ENCODE data around the gene ADGRG3. TPM values are rescaled to one million over a fixed set of nuclear protein-coding genes. Genes with fewer than 3 reads are reported as not detected.

ADGRG3 gene
- total RNA-seq, 1 donor from 2014 or later: not detected

- Mint-ChIP-seq H3K27me3 (ENCODE audit: insufficient read depth, low read depth) (peaks cover 7% of the 10 kb centered on the region), H3K9me3 (no peaks in the 10 kb centered on the region), H3K36me3 (peaks cover 4% of the 10 kb centered on the region), H3K4me1 (peaks cover 17% of the 10 kb centered on the region), H3K27ac (peak overlapping the region; percentile 9), H3K4me3 (no peak overlapping the region)
- TF ChIP-seq EZH2 (IDR thresholded peaks at IDR 0.05) (no peak), CTCF (IDR thresholded peaks at IDR 0.05) (no peak), EZH2phosphoT487 (IDR thresholded peaks at IDR 0.05) (no peak)
- Histone ChIP-seq H3F3A (ENCODE audit: low read depth) (no peaks in the 10 kb centered on the region), H3K4me3 (no peak overlapping the region), H3K27ac (no peak overlapping the region), H3K9me3 (ENCODE audit: low read depth) (no peaks in the 10 kb centered on the region), H3K36me3 (no peaks in the 10 kb centered on the region), H3K79me2 (ENCODE audit: low read depth) (no peaks in the 10 kb centered on the region), H2AFZ (replicated peaks) (no peak overlapping the region), H3K9ac (no peak overlapping the region), H3K4me2 (no peak overlapping the region), H4K20me1 (ENCODE audit: low read depth) (no peaks in the 10 kb centered on the region), H3K27me3 (no peaks in the 10 kb centered on the region), H3K4me1 (peaks cover 9% of the 10 kb centered on the region)
- DNase-seq (ENCODE audit: low spot score): no peak
These were observed 16.5 kb upstream of the ADGRG3 start for GRCh38 chr16:57651344-57652333.

- H3K4me3 Mint-ChIP-seq: no peak overlapping the region
- H3K36me3 Mint-ChIP-seq: peaks cover 4% of the 10 kb centered on the region
- H3K9me3 Mint-ChIP-seq: no peaks in the 10 kb centered on the region
- peak overlapping the region; percentile 12 for H3K4me2 ChIP-seq
- no peaks in the 10 kb centered on the region for H3K79me2 ChIP-seq (ENCODE audit: low read depth)
- H3K9me3 ChIP-seq (ENCODE audit: low read depth): no peaks in the 10 kb centered on the region
- H3K36me3 ChIP-seq: no peaks in the 10 kb centered on the region
- H3K27me3 Mint-ChIP-seq (ENCODE audit: insufficient read depth, low read depth): peaks cover 4% of the 10 kb centered on the region
- TF ChIP-seq CTCF (IDR thresholded peaks at IDR 0.05) (no peak), EZH2phosphoT487 (IDR thresholded peaks at IDR 0.05) (no peak), EZH2 (IDR thresholded peaks at IDR 0.05) (no peak)
- peaks cover 12% of the 10 kb centered on the region for H3K4me1 Mint-ChIP-seq
- H3K27ac ChIP-seq: no peak overlapping the region
- H3F3A ChIP-seq (ENCODE audit: low read depth): no peaks in the 10 kb centered on the region
- H3K4me3 ChIP-seq: no peak overlapping the region
- no peak overlapping the region for H3K9ac ChIP-seq
- no peak overlapping the region for H3K27ac Mint-ChIP-seq
- H4K20me1 ChIP-seq (ENCODE audit: low read depth): no peaks in the 10 kb centered on the region
- H2AFZ ChIP-seq (replicated peaks): no peak overlapping the region
- DNase-seq (ENCODE audit: low spot score): no peak
- no peaks in the 10 kb centered on the region for H3K27me3 ChIP-seq
- peaks cover 9% of the 10 kb centered on the region for H3K4me1 ChIP-seq
These were observed 15.2 kb upstream of the ADGRG3 start for GRCh38 chr16:57652695-57653471.

- peak overlapping the region; percentile 82 for H3K27ac Mint-ChIP-seq
- H3K27ac ChIP-seq: no peak overlapping the region
- no peak for DNase-seq (ENCODE audit: low spot score)
- peaks cover 12% of the 10 kb centered on the region for H3K4me1 Mint-ChIP-seq
- H3K27me3 Mint-ChIP-seq (ENCODE audit: insufficient read depth, low read depth): peaks cover 2% of the 10 kb centered on the region
- H3K36me3 ChIP-seq: no peaks in the 10 kb centered on the region
- no peaks in the 10 kb centered on the region for H3F3A ChIP-seq (ENCODE audit: low read depth)
- no peaks in the 10 kb centered on the region for H3K9me3 ChIP-seq (ENCODE audit: low read depth)
- no peaks in the 10 kb centered on the region for H3K9me3 Mint-ChIP-seq
- peaks cover 4% of the 10 kb centered on the region for H3K36me3 Mint-ChIP-seq
- no peak overlapping the region for H3K4me3 ChIP-seq
- no peak overlapping the region for H3K4me3 Mint-ChIP-seq
- TF ChIP-seq CTCF (IDR thresholded peaks at IDR 0.05) (no peak), EZH2phosphoT487 (IDR thresholded peaks at IDR 0.05) (no peak)
- H2AFZ ChIP-seq (replicated peaks): no peak overlapping the region
- H4K20me1 ChIP-seq (ENCODE audit: low read depth): no peaks in the 10 kb centered on the region
- H3K4me2 ChIP-seq: no peak overlapping the region
- H3K4me1 ChIP-seq: peaks cover 9% of the 10 kb centered on the region
- H3K9ac ChIP-seq: no peak overlapping the region
- H3K27me3 ChIP-seq: no peaks in the 10 kb centered on the region
- H3K79me2 ChIP-seq (ENCODE audit: low read depth): no peaks in the 10 kb centered on the region
These were observed 14.2 kb upstream of the ADGRG3 start for GRCh38 chr16:57653936-57654335.
